ENCODE measurements around the gene ELN. TPM values are rescaled to one million over a fixed set of nuclear protein-coding genes. Genes with fewer than 3 reads are reported as not detected.

The ELN gene
- total RNA-seq, 1 experiment from 2014 or later, result 65.9 TPM

- DNase-seq (ENCODE audit: low spot score), result no peak
- peak overlapping the region; percentile 45 for H3K4me3 ChIP-seq (ENCODE audit: low read depth, low read length, poor library complexity, severe bottlenecking)
- peaks cover 54% of the 10 kb centered on the region for H3K4me1 ChIP-seq (ENCODE audit: insufficient read depth, low read length, poor library complexity, severe bottlenecking)
- BruUV-seq (replicated peaks), result no TSS peak
- no peaks in the 10 kb centered on the region for H3K27me3 ChIP-seq (replicated peaks; ENCODE audit: insufficient read depth, low read depth, low read length, poor library complexity)
- ChIA-PET CTCF (no interaction called here), POLR2A (ENCODE audit: low non-redundant PET) (no interaction called here)
- TF ChIP-seq, protein P1, sequence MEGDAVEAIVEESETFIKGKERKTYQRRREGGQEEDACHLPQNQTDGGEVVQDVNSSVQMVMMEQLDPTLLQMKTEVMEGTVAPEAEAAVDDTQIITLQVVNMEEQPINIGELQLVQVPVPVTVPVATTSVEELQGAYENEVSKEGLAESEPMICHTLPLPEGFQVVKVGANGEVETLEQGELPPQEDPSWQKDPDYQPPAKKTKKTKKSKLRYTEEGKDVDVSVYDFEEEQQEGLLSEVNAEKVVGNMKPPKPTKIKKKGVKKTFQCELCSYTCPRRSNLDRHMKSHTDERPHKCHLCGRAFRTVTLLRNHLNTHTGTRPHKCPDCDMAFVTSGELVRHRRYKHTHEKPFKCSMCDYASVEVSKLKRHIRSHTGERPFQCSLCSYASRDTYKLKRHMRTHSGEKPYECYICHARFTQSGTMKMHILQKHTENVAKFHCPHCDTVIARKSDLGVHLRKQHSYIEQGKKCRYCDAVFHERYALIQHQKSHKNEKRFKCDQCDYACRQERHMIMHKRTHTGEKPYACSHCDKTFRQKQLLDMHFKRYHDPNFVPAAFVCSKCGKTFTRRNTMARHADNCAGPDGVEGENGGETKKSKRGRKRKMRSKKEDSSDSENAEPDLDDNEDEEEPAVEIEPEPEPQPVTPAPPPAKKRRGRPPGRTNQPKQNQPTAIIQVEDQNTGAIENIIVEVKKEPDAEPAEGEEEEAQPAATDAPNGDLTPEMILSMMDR (conservative IDR thresholded peaks at IDR 0.05; ENCODE audit: low read depth, low read length), result no peak
- no peak for TF ChIP-seq EZH2 (IDR thresholded peaks at IDR 0.05; ENCODE audit: borderline replicate concordance, low read depth, low read length, poor library complexity, severe bottlenecking)
- no peaks in the 10 kb centered on the region for H3K9me3 ChIP-seq (ENCODE audit: low read depth, low read length, poor library complexity, severe bottlenecking)
- H3K36me3 ChIP-seq (ENCODE audit: insufficient read depth, low read length, poor library complexity, severe bottlenecking), result no peaks in the 10 kb centered on the region
- intact Hi-C loops (cut with micrococcal nuclease; ENCODE audit: unreplicated experiment), result no loop called here
- no peak overlapping the region for H3K27ac ChIP-seq (ENCODE audit: low read depth, low read length, poor library complexity, severe bottlenecking)
Observed at GRCh38 chr7:74028321-74028838, 407 bp downstream of the ELN start.

- BruUV-seq (replicated peaks), result no TSS peak
- Histone ChIP-seq H3K9me3 (ENCODE audit: low read depth, low read length, poor library complexity, severe bottlenecking) (no peaks in the 10 kb centered on the region), H3K36me3 (ENCODE audit: insufficient read depth, low read length, poor library complexity, severe bottlenecking) (no peaks in the 10 kb centered on the region), H3K4me1 (ENCODE audit: insufficient read depth, low read length, poor library complexity, severe bottlenecking) (peaks cover 57% of the 10 kb centered on the region), H3K27ac (ENCODE audit: low read depth, low read length, poor library complexity, severe bottlenecking) (peak overlapping the region; percentile 62), H3K27me3 (replicated peaks; ENCODE audit: insufficient read depth, low read depth, low read length, poor library complexity) (no peaks in the 10 kb centered on the region), H3K4me3 (ENCODE audit: low read depth, low read length, poor library complexity, severe bottlenecking) (peak overlapping the region; percentile 45)
- no peak for DNase-seq (ENCODE audit: low spot score)
- no peak for TF ChIP-seq EZH2 (IDR thresholded peaks at IDR 0.05; ENCODE audit: borderline replicate concordance, low read depth, low read length, poor library complexity, severe bottlenecking)
- TF ChIP-seq, protein P1 (conservative IDR thresholded peaks at IDR 0.05; ENCODE audit: low read depth, low read length), result no peak
- intact Hi-C loops (cut with micrococcal nuclease; ENCODE audit: unreplicated experiment), result no loop called here
- ChIA-PET POLR2A (ENCODE audit: low non-redundant PET) (no interaction called here), CTCF (no interaction called here)
Observed at GRCh38 chr7:74029089-74029785, 1.3 kb downstream of the ELN start.

DNA sequence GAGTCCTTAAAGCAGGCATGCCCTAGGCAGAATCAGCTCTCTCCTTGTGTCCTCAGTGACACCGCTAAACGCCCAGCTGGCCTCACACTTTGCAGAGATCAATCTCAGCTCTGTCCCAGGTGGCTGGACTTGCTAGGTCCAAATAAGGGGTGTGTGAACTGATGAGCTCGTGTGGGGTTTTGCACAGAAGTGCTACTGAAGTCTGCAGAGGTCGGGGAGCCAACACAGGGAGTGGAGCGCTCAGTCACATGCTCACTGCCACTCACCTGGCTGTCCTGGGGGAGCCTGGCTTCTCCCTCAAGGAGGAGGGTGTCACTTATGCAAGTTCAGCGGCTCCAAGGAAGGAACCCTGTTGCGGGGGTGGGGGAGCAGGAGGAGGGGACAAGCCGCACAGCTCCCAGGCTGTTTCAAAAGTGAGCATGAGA, 2.0 kb downstream of the ELN start:
- Histone ChIP-seq H3K27me3 (replicated peaks; ENCODE audit: insufficient read depth, low read depth, low read length, poor library complexity) (no peaks in the 10 kb centered on the region), H3K27ac (ENCODE audit: low read depth, low read length, poor library complexity, severe bottlenecking) (peak overlapping the region; percentile 62), H3K4me1 (ENCODE audit: insufficient read depth, low read length, poor library complexity, severe bottlenecking) (peaks cover 57% of the 10 kb centered on the region), H3K4me3 (ENCODE audit: low read depth, low read length, poor library complexity, severe bottlenecking) (peak overlapping the region; percentile 45), H3K9me3 (ENCODE audit: low read depth, low read length, poor library complexity, severe bottlenecking) (no peaks in the 10 kb centered on the region), H3K36me3 (ENCODE audit: insufficient read depth, low read length, poor library complexity, severe bottlenecking) (no peaks in the 10 kb centered on the region)
- DNase-seq (ENCODE audit: low spot score), result peak; percentile 61
- no TSS peak for BruUV-seq (replicated peaks)
- intact Hi-C loops (cut with micrococcal nuclease; ENCODE audit: unreplicated experiment), result no loop called here
- POLR2A ChIA-PET (ENCODE audit: low non-redundant PET), result interaction anchor here (0.7 kb wide), 1 partner anchor 27 kb away, joined by 6 read pairs; no protein-coding TSS in a partner anchor
- TF ChIP-seq, protein P1 (conservative IDR thresholded peaks at IDR 0.05; ENCODE audit: low read depth, low read length), result no peak
- no peak for TF ChIP-seq EZH2 (IDR thresholded peaks at IDR 0.05; ENCODE audit: borderline replicate concordance, low read depth, low read length, poor library complexity, severe bottlenecking)
- CTCF ChIA-PET, result interaction anchor here (0.7 kb wide), 1 partner anchor 902 kb away, joined by 5 read pairs; no protein-coding TSS in a partner anchor
